Activated CD4-positive, alpha-beta T cell treated with anti-CD3 and anti-CD28 coated beads, Interleukin-2, Interleukin-4, amounts not matched to agents 100 ng/mL and 50 ng/mL, durations not matched to agents 16 hours and 8 hours (primary cell): ENCODE results near the gene DUSP23.

Experiments
- DNase-seq: peaks from one replicate; pipeline ENCODE4 v3.0.0-alpha.2; 2020; ENCODE audit warnings: low spot score

The DUSP23 gene

GRCh38 chr1:159780583-159781582 lies at the start of gene DUSP23:
TSS of gene DUSP23 (plus strand) at chr1:159780962. CDS start at chr1:159781101, 139 bp downstream.
- DNase-seq, result peak; percentile 92

DNA sequence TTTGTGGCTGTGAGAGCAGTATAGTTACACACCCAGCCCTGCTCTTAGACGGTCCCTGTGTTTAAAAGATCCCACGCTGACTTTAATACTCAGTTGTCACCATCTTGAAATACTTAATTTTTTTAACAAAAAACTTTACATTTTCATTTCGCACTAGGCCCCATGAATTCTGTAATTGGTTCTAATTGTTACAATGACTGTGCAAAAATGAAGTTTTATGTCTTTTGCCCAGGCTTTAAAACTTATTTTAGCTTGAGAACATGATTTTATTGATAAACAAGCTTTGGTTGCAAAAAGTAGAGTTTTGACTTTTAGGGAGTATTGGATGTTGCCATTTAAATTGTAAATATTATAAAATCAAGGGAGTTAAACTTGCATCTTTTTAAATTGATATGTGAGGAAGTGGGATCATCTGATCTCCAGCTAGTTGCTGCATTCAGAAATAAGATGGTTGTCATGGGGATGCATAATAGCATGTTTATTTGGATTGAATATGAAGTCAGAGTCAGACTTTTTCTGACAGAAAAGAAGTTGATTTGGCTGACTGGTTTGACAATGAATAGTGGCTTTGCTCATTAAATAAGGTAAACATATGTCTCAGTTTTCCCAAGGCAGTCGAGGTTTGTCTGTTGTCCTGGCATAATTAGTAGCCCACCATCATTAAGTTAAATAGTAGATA lies 43.4 kb upstream of the DUSP23 start:
- no peak for DNase-seq

- no peak for DNase-seq
These were observed 36.9 kb upstream of the DUSP23 start for GRCh38 chr1:159743651-159744410.

DNA sequence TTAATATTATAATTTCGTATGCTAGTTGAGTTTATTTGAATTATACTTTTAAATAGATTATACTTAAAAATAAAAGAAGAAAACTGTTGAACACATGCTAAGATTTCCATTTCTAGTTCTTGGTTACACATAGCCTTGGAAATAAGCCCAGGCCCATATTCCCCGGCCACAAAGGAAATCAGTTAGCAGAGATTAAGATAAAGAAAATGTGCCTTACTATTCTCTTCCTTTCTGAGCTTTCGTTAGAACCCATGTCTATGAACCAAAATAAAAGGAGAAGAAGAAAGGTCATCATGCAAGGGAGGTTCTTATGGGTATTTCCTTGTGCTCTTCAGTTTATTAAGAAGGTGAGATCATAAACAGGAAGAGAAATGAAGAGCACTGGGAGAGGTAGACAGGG lies 34.1 kb upstream of the DUSP23 start:
- DNase-seq, result no peak

DNA sequence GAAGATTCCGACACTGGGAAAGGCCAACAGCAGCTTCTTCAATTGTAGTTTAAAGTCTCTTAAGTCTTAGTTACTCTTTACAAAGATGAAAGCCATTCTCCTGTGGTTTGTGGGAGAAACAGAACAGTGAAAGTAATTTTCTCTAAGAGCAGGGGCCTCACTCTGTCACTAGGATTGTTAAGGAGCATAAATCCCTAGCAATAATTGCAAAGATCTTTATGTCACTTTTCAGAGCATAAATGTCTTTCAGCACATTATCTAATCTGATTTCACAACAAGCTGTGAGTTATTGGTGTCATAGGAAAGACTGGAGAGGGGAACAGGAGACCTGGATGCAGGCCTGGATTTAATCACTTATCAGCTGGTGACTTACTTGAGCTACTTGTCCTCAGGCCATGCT lies 32.4 kb upstream of the DUSP23 start:
- no peak for DNase-seq

DNA sequence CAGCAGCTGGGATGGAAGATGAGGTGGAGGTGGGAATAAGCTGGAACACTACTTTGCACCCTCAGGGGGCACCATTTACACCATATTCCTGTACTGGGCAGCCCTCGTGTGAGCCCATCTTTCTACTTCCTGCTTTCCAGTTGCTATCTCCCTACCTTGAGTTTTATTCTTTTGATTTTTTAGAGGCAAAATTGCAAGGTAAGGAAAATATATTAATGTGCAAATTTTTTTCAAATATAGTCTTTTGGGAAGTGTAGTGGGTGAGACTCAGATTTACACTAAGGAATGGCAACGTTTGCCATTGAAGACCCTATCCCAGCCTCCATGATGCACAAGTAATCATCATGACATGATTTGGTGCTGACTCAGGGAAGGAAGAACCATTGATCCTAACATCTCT lies 31.1 kb upstream of the DUSP23 start:
- no peak for DNase-seq

GRCh38 chr1:159750621-159751020 lies 30.1 kb upstream of the DUSP23 start:
- DNase-seq, result no peak

GRCh38 chr1:159751031-159751430 lies 29.7 kb upstream of the DUSP23 start:
- no peak for DNase-seq

GRCh38 chr1:159752135-159752580 lies 28.6 kb upstream of the DUSP23 start:
- DNase-seq, result no peak

DNA sequence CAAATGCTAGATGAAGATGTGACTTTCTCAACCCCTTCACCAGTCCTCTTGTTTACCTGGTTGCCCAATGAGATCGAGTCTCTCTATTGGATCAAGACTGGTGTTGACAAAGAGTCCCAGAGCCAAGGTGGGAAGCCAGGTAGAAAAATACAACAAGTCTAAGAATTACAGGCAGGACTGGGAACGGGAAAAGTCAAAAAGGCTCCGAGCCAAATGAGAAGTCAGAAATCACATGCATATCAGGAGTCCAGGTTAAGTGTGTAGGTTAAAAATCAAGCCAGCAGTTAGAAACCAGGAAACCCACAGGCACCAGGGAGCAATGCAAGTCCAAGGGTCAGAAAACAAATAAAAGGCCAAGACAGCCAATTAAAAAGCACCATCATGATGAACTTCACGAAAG lies 27.4 kb upstream of the DUSP23 start:
- no peak for DNase-seq

- no peak for DNase-seq
These were observed 25.2 kb upstream of the DUSP23 start for GRCh38 chr1:159755451-159756007.

DNA sequence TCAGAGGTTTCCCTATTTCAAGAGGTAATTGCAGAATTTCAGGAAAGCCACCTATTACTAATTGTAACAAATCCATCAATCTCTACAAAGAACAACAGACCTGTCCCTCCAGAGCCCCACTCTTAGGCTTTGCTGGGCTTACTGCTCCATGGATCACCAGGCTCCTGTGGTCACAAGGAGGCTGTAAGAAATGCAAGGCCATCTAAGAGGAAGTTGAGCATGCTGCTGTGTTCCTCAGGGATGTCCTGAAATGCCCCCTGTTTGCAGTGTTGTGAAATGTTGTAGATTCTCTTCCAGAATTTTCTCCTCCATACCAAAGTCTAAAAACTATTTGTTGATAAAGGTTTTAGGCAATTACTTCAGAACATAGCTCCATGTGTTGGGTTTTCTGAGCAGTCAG lies 24.4 kb upstream of the DUSP23 start:
- no peak for DNase-seq

- no peak for DNase-seq
These were observed 17.1 kb upstream of the DUSP23 start for GRCh38 chr1:159763686-159764085.

GRCh38 chr1:159765806-159766205 lies 15.0 kb upstream of the DUSP23 start:
- no peak for DNase-seq

- no peak for DNase-seq
These were observed 9.5 kb upstream of the DUSP23 start for GRCh38 chr1:159771127-159771895.

- no peak for DNase-seq
These were observed 6.3 kb upstream of the DUSP23 start for GRCh38 chr1:159774465-159774864.

DNA sequence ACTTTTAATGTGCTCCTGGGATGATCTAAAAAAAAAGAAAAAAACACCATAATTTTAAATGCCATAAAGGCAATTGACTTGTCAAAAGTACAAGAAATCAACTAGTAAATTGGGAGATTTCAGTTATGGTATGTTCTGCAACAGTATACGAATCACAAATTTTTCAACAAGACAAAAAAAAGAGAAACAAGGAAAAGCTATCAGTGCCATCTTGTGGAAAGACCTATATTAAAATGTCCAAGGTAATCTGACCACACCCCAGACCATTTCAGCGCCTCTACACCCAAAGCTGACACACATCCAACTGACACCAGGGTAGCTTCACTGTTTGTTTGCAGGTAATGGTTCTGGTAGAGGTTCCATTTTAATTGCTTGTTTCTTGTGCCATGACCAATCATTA lies 5.0 kb upstream of the DUSP23 start:
- no peak for DNase-seq

- no peak for DNase-seq
These were observed 2.5 kb upstream of the DUSP23 start for GRCh38 chr1:159778266-159778665.

- DNase-seq, result no peak
These were observed 1.3 kb upstream of the DUSP23 start for GRCh38 chr1:159779403-159779851.

DNA sequence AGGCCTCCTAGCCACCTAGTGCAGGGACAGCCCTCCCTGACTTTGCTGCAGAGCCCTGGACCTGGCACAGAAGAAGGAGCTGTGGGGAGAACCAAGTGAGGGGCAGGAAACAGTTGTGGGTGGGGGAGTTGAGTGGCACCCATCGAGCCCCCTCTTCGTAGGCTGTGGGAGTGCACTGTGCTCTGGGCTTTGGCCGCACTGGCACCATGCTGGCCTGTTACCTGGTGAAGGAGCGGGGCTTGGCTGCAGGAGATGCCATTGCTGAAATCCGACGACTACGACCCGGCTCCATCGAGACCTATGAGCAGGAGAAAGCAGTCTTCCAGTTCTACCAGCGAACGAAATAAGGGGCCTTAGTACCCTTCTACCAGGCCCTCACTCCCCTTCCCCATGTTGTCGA lies 1.2 kb downstream of the DUSP23 start:
- no peak for DNase-seq

DNA sequence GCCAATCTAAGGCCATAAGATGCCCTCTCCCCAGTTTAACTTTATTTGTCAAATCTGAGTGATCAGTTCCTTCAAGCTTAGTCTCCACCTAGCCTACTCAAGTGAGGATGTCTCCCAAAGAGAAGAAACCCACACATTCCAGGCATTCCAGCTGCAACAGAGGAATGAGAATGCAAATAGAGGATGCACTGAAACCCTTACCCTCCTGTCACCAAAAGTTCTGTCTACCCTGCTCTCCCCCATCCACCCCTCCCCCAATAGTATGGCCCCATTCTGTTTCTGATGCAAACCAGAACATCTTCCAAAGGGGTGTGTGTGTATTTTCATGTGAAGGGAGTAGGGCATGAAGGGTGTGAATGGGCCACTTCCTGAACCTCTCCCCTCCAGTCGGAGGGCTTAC lies 3.0 kb downstream of the DUSP23 start:
- DNase-seq, result no peak
